ENCODE results near the gene SPINT3. TPM values are rescaled to one million over a fixed set of nuclear protein-coding genes. Genes with fewer than 3 reads are reported as not detected.

Gene SPINT3
- total RNA-seq, 2 donors from 2014 or later = not detected

DNA sequence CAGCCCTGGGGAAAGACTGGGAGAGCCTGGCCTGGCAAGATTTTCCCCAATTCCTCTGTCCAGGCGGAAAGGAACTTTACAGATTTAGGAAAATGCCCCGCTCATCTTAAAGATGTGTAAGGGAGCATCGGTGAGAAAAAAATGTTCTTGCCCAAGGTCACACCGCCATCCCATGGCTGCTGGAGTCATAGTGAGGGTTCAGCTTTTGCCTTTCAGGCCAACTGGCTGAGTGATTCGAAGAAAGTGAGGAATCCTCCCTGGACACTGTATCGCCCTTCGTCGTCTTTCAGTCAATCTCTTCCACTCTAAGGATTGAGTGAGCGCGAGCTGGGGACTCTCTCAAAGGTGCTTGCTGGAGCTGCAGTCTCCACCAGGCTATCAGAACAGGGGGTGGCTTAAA lies 44.5 kb downstream of the SPINT3 start:
- Histone ChIP-seq H3K27me3 (no peaks in the 10 kb centered on the region), H3K9me3 (no peaks in the 10 kb centered on the region), H3K4me1 (peaks cover 0 to 20% of the 10 kb centered on the region in 2 donors), H3K4me3 (peak overlapping the region; percentile 27 to 52), H3K36me3 (no peaks in the 10 kb centered on the region), H3K27ac (peak overlapping the region in 1 of 2 donors; percentile 3)
- TF ChIP-seq, protein P1, sequence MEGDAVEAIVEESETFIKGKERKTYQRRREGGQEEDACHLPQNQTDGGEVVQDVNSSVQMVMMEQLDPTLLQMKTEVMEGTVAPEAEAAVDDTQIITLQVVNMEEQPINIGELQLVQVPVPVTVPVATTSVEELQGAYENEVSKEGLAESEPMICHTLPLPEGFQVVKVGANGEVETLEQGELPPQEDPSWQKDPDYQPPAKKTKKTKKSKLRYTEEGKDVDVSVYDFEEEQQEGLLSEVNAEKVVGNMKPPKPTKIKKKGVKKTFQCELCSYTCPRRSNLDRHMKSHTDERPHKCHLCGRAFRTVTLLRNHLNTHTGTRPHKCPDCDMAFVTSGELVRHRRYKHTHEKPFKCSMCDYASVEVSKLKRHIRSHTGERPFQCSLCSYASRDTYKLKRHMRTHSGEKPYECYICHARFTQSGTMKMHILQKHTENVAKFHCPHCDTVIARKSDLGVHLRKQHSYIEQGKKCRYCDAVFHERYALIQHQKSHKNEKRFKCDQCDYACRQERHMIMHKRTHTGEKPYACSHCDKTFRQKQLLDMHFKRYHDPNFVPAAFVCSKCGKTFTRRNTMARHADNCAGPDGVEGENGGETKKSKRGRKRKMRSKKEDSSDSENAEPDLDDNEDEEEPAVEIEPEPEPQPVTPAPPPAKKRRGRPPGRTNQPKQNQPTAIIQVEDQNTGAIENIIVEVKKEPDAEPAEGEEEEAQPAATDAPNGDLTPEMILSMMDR (IDR thresholded peaks at IDR 0.05) = no peak
- no peak for DNase-seq (ENCODE audit: low spot score)

DNA sequence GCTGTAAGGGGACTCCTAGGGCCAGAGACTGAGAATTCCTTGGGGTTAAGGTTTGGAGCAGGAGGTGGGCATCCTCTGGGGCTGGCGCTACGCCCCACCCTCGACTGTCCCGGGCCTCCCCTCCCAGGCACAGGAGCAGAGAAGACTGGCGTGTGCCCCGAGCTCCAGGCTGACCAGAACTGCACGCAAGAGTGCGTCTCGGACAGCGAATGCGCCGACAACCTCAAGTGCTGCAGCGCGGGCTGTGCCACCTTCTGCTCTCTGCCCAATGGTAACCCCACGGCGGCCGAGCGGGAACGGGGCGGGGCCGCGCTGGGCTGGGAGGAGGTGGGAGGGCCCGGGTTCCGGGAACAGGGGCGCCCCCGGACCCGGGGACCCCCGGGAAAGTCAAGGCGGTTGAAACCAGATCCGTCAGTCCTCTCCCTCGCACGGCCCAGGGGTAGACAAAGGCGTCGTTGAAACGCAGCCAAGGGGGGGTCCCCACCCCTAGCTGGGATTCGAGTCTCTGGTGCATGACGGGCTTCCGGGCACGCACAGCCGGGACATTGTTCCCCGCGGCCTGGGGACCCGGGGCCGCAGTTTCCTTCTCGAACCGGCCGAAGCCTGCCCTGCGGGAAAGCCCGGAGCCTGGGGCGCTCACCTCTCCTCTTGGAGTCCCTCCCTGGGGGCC lies 45.0 kb downstream of the SPINT3 start:
- peak overlapping the region; percentile 27 to 52 for H3K4me3 ChIP-seq
- H3K27ac ChIP-seq = peak overlapping the region in 1 of 2 donors; percentile 3
- DNase-seq (ENCODE audit: low spot score) = no peak
- TF ChIP-seq, protein P1 (IDR thresholded peaks at IDR 0.05) = no peak
- H3K27me3 ChIP-seq = no peaks in the 10 kb centered on the region
- peaks cover 0 to 20% of the 10 kb centered on the region in 2 donors for H3K4me1 ChIP-seq
- no peaks in the 10 kb centered on the region for H3K36me3 ChIP-seq
- H3K9me3 ChIP-seq = no peaks in the 10 kb centered on the region

DNA sequence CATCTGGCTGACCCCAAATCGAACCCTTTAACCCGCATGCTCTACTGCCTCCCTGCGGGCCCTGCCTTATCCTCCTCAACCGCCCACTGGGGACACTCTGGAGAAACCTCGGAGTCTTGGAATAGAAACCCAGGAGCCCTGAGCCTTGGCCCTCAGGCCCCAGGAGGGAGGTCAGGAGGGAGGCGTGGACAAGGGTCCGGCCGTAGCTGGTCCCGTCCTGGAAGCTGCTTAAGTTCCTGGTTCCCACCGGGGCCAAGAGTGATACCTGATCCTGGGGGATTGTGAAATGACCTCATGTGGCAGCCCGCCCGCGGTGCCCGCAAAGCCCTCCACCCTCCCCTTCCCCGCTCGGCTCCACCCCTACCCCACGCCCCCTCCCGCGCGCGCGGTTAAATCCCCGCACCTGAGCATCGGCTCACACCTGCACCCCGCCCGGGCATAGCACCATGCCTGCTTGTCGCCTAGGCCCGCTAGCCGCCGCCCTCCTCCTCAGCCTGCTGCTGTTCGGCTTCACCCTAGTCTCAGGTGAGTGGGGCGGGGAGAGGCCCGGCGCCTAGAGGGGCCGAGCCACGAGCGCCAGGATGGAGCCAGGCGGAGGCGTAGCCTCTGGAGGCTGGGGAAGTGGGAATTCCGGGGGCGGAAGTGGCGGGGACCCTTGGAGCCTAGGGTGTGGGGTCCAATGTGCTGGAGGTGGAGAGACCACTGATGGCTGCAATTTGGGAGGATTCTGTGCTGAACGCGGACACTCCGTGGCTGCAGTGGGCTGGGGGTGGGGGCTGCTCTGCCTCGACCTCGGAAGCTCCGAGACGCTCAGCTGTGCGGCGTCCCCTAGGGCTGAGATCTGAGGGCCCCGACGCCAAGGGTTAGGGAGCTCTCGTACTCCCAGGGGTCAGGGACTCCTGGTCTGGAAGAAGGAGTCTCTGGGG lies 45.8 kb downstream of the SPINT3 start, which contains the start of gene WFDC2:
Gene WFDC2 (plus strand): TSS at position 418 of the 926 bp plus-strand sequence. CDS start 29 bp downstream, at position 447.
- Histone ChIP-seq H3K27me3 (no peaks in the 10 kb centered on the region), H3K9me3 (no peaks in the 10 kb centered on the region), H3K36me3 (no peaks in the 10 kb centered on the region), H3K4me3 (peak within 1 kb of the TSS; percentile 27 to 52), H3K4me1 (peaks cover 0 to 20% of the 10 kb centered on the region in 2 donors), H3K27ac (peak within 1 kb of the TSS in 1 of 2 donors; percentile 3)
- no peak for DNase-seq (ENCODE audit: low spot score)
- TF ChIP-seq, protein P1 (IDR thresholded peaks at IDR 0.05) = no peak

DNA sequence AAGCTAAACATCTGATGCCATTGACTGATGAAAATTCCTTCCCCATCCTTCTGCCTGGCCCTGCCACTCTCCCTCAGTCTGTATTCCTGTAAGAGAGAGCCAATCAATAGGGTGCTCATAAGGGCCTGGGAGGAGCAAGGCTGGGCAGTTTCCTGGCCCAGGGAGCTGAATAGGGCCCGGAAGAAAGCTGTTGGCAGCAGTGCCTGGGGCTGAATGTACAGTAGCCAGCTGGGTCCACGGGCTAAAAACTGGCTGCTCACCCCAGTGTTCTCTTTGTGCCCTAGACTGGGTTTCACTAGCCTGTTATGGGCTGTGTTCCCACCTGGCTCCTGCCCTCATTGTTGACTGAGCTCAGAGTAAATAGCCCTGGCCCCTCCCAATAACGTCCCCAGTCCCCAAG lies 47.6 kb downstream of the SPINT3 start:
- Histone ChIP-seq H3K4me1 (peaks cover 0 to 20% of the 10 kb centered on the region in 2 donors), H3K27me3 (no peaks in the 10 kb centered on the region), H3K4me3 (no peak overlapping the region), H3K9me3 (no peaks in the 10 kb centered on the region), H3K27ac (no peak overlapping the region), H3K36me3 (no peaks in the 10 kb centered on the region)
- TF ChIP-seq, protein P1 (IDR thresholded peaks at IDR 0.05) = no peak
- no peak for DNase-seq (ENCODE audit: low spot score)

DNA sequence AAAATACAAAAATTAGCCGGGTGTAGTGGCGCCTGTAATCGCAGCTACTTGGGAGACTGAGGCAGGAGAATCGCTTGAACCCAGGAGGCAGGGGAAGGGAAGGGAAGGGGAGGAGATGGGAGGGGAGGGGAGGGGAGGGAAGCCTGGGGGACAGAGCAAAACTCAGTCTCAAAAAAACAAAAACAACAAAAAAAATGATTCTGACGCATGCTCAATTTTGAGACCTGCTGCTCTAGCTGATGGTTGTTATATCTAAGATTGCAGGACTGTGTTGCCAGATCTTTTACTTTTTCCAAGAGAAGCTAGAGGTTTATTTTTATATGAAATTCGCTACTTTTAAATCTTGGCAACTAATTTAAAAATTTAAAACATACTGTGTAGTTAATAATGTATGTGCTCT lies 48.2 kb downstream of the SPINT3 start:
- Histone ChIP-seq H3K4me3 (no peak overlapping the region), H3K27me3 (no peaks in the 10 kb centered on the region), H3K27ac (no peak overlapping the region), H3K36me3 (no peaks in the 10 kb centered on the region), H3K9me3 (no peaks in the 10 kb centered on the region), H3K4me1 (peaks cover 0 to 20% of the 10 kb centered on the region in 2 donors)
- DNase-seq (ENCODE audit: low spot score) = no peak
- TF ChIP-seq, protein P1 (IDR thresholded peaks at IDR 0.05) = no peak
